ENCODE measurements around the gene POLG2. TPM values are rescaled to one million over a fixed set of nuclear protein-coding genes. Genes with fewer than 3 reads are reported as not detected.
"Not testable (repeated sequence)": the region's sequence is repeated elsewhere in the genome, so short reads cannot be mapped to it uniquely, and the experiment has no call there.

POLG2 gene
- total and polyA plus RNA-seq, 5 donors = 5.4 to 9.0 (median 7.8) TPM

GRCh38 chr17:64439521-64439920 lies 57.3 kb downstream of the POLG2 start:
- 91% methylated on average over 1 of the region's 1 CpG for WGBS
- not testable (repeated sequence) for ATAC-seq

GRCh38 chr17:64437944-64438525 lies 58.8 kb downstream of the POLG2 start:
- WGBS = 88% methylated on average over 5 of the region's 5 CpGs
- Histone ChIP-seq H3K9me3 (ENCODE audit: control insufficient read depth, low read length) (peaks cover 8% of the 10 kb centered on the region), H3K27ac (ENCODE audit: low read length) (no peak overlapping the region), H3K27me3 (ENCODE audit: control insufficient read depth, insufficient read depth) (no peaks in the 10 kb centered on the region), H3K4me3 (ENCODE audit: low read length) (no peak overlapping the region), H3K4me1 (ENCODE audit: control insufficient read depth, insufficient read depth, low read length) (no peaks in the 10 kb centered on the region)
- intact Hi-C loops (cut with DNase I) = no loop called here
- ATAC-seq = no peak
- no peak for DNase-seq

More at GRCh38 chr17:64439521-64439920, 57.3 kb downstream of the POLG2 start:
- H3K4me3 ChIP-seq (ENCODE audit: low read length); H3K4me1 ChIP-seq (ENCODE audit: control insufficient read depth, insufficient read depth, low read length); H3K27ac ChIP-seq (ENCODE audit: low read length); H3K27me3 ChIP-seq (ENCODE audit: control insufficient read depth, insufficient read depth); H3K9me3 ChIP-seq (ENCODE audit: control insufficient read depth, low read length); DNase-seq; intact Hi-C loops (cut with DNase I): not testable (repeated sequence)

GRCh38 chr17:64431534-64431933 lies 65.3 kb downstream of the POLG2 start:
- ATAC-seq = no peak
- Histone ChIP-seq H3K27me3 (ENCODE audit: control insufficient read depth, insufficient read depth) (no peaks in the 10 kb centered on the region), H3K27ac (ENCODE audit: low read length) (no peak overlapping the region), H3K4me1 (ENCODE audit: control insufficient read depth, insufficient read depth, low read length) (no peaks in the 10 kb centered on the region), H3K9me3 (ENCODE audit: control insufficient read depth, low read length) (no peaks in the 10 kb centered on the region), H3K4me3 (ENCODE audit: low read length) (no peak overlapping the region)
- intact Hi-C loops (cut with DNase I) = no loop called here
- DNase-seq = no peak
- WGBS = 81% methylated on average over 6 of the region's 6 CpGs

- 86% methylated on average over 2 of the region's 2 CpGs for whole genome bisulfite sequencing
- DNase-seq; H3K4me1 ChIP-seq (ENCODE audit: control insufficient read depth, insufficient read depth, low read length); H3K9me3 ChIP-seq (ENCODE audit: control insufficient read depth, low read length); intact Hi-C loops (cut with DNase I); H3K4me3 ChIP-seq (ENCODE audit: low read length); H3K27me3 ChIP-seq (ENCODE audit: control insufficient read depth, insufficient read depth); H3K27ac ChIP-seq (ENCODE audit: low read length); ATAC-seq: not testable (repeated sequence)
Observed at GRCh38 chr17:64430036-64430435, 66.8 kb downstream of the POLG2 start.

GRCh38 chr17:64428406-64428805 lies 68.4 kb downstream of the POLG2 start:
- no peak overlapping the region for H3K27ac ChIP-seq (ENCODE audit: low read length)
- ATAC-seq (no peak), DNase-seq (no peak)
- H3K4me3 ChIP-seq (ENCODE audit: low read length) = no peak overlapping the region
- H3K27me3 ChIP-seq (ENCODE audit: control insufficient read depth, insufficient read depth) = no peaks in the 10 kb centered on the region
- 82% methylated on average over 1 of the region's 1 CpG for WGBS
- no peaks in the 10 kb centered on the region for H3K9me3 ChIP-seq (ENCODE audit: control insufficient read depth, low read length)
- intact Hi-C loops (cut with DNase I) = loop anchor here in 1 of 4 donors (5.0 kb wide), 1 partner anchor 59 kb away; no protein-coding TSS in a partner anchor
- H3K4me1 ChIP-seq (ENCODE audit: control insufficient read depth, insufficient read depth, low read length) = no peaks in the 10 kb centered on the region

Small RNA genes within 50 kb of the gene (microRNA-seq; reads per million reads assigned to microRNA genes)
- gene MIR3064 = 2.9 to 5.9 reads per million in 2 donors
- 0 to 0.42 reads per million in 2 donors for gene MIR5047

Other genes with a start within 250 kb of the POLG2 start
- 10 to 100 TPM; 42.6 to 56.8 (median 46.6) TPM for gene TEX2, start 233.8 kb downstream of the POLG2 start, total RNA-seq
- gene TEX2, start 233.8 kb downstream of the POLG2 start, polyA plus RNA-seq = 21.4 TPM
- gene PECAM1, start 106.2 kb downstream of the POLG2 start, total RNA-seq = 100 to 1,000 TPM in 3 of 4 donors, 10 to 100 TPM in 1; 99.4 to 201 (median 193) TPM
- gene PECAM1, start 106.2 kb downstream of the POLG2 start, polyA plus RNA-seq = 42.8 TPM
- 1 to 10 TPM; 1.9 to 6.6 (median 5.3) TPM for gene MILR1, start 47.9 kb downstream of the POLG2 start, total RNA-seq
- 2.5 TPM for gene MILR1, start 47.9 kb downstream of the POLG2 start, polyA plus RNA-seq
- 100 to 1,000 TPM; 366 to 573 (median 420) TPM for gene DDX5, start 9.2 kb upstream of the POLG2 start, total RNA-seq
- gene DDX5, start 9.2 kb upstream of the POLG2 start, polyA plus RNA-seq = 312 TPM
- gene CEP95, start 9.9 kb upstream of the POLG2 start, total RNA-seq = 10 to 100 TPM; 16.3 to 23.3 (median 19.4) TPM
- 15.6 TPM for gene CEP95, start 9.9 kb upstream of the POLG2 start, polyA plus RNA-seq
- gene SMURF2, start 165.3 kb upstream of the POLG2 start, total RNA-seq = 10 to 100 TPM; 14.4 to 27.2 (median 15.3) TPM
- gene SMURF2, start 165.3 kb upstream of the POLG2 start, polyA plus RNA-seq = 4.7 TPM